Spleen (tissue), 11 donors: ENCODE data around the gene POLR3E. TPM values are rescaled to one million over a fixed set of nuclear protein-coding genes. Genes with fewer than 3 reads are reported as not detected.
A peak's percentile ranks its signal among the peaks of the same experiment; 100 is the strongest.

Experiments
- DNase-seq: peaks from one replicate; pipeline ENCODE4 v3.0.0-alpha.2; 2020
- H3K27ac ChIP-seq, 8 donors: fragments of 200-600 bp; sonication (generic) in 7 of 8; 1 replicate in 4 of 8; 2 replicates in 4 of 8; pipeline versions ENCODE4 v1.5.0 to v1.8.0; 2016 to 2021; ENCODE audit warnings: inconsistent platforms in 4 of 8, mild to moderate bottlenecking in 4 of 8, moderate library complexity in 1 of 8
- H3K27me3 ChIP-seq, 7 donors: fragments of 200-600 bp; sonication (generic) in 6 of 7; replicated peaks in 1 of 7; 1 replicate in 4 of 7; 2 replicates in 3 of 7; pipeline versions ENCODE4 v1.5.0 to v1.8.0; 2016 to 2021; ENCODE audit warnings: inconsistent platforms in 3 of 7, mild to moderate bottlenecking in 1 of 7
- H3K36me3 ChIP-seq, 6 donors: fragments of 200-600 bp; sonication (generic) in 5 of 6; 1 replicate in 4 of 6; 2 replicates in 2 of 6; pipeline versions ENCODE4 v1.5.0 to v1.8.0; 2016 to 2021; ENCODE audit warnings: inconsistent platforms in 2 of 6
- H3K4me1 ChIP-seq, 6 donors: fragments of 200-600 bp; sonication (generic) in 5 of 6; 1 replicate in 3 of 6; 2 replicates in 3 of 6; pipeline versions ENCODE4 v1.5.0 to v1.8.0; 2016 to 2021; ENCODE audit warnings: inconsistent platforms in 3 of 6
- H3K4me3 ChIP-seq, 8 donors: fragments of 200-600 bp; sonication (generic) in 7 of 8; 1 replicate in 4 of 8; 2 replicates in 4 of 8; pipeline versions ENCODE4 v1.5.0 to v1.8.0; 2016 to 2021; ENCODE audit warnings: inconsistent platforms in 4 of 8, mild to moderate bottlenecking in 4 of 8, moderate library complexity in 2 of 8
- H3K9me3 ChIP-seq, 8 donors: fragments of 200-600 bp; sonication (generic) in 7 of 8; 1 replicate in 4 of 8; 2 replicates in 4 of 8; pipeline versions ENCODE4 v1.5.0 to v1.8.0; 2016 to 2021; ENCODE audit warnings: inconsistent platforms in 4 of 8
- POLR2A ChIP-seq, 3 donors: fragments of 450-650 bp; IDR thresholded peaks; one replicate each; pipeline ENCODE4 v1.5.1; 2017; ENCODE audit warnings: antibody characterized with exemption in 3 of 3, mild to moderate bottlenecking in 1 of 3
- POLR2AphosphoS5 ChIP-seq, 3 donors: sonication (generic); formaldehyde crosslinking; IDR thresholded peaks; one replicate each; pipeline ENCODE4 v1.5.1; 2017; ENCODE audit warnings: antibody characterized with exemption in 3 of 3
- WGBS, 5 donors: extraction: QIAGEN DNeasy Blood & Tissue Kit in 3 of 5; methylation state at CpG; one replicate each; pipeline versions ENCODE4 v1.1.5 to v1.1.7; 2013 to 2018; 5-methylcytosine and 5-hydroxymethylcytosine counted together
- intact Hi-C: fragments of 100-400 bp; cut with DNase I; formaldehyde crosslinking; loops from one replicate; pipeline ENCODE4 v1.15.0; 2023; ENCODE audit warnings: low total_unique reads
- polyA plus RNA-seq, 3 donors: library from polyadenylated mRNA; stranded (reverse); fragments of 200-250 nt; gene quantifications; one replicate each; pipeline ENCODE4 v1.2.1, GENCODE V29; 2013
- total RNA-seq, 7 donors: library from RNA; depleted of rRNA in 3 of 7; stranded (reverse); fragments of >200 nt in 3 of 7; fragmentation: NEBNext Ultra II Directional in 4 of 7; extraction: Animal tissue kit (Norgen Biotek cat#: 25700) in 4 of 7; gene quantifications; one replicate each; pipeline versions ENCODE4 v1.1.0 to v1.2.1, GENCODE V29; 2016 to 2021
- TF ChIP-seq, protein P1 (sequence below), 11 experiments: fragments of 200-600 bp in 7 of 11; fragments of 450-650 bp in 4 of 11; sonication (generic) in 4 of 11; IDR thresholded peaks in 8 of 11; conservative IDR thresholded peaks in 3 of 11; 1 replicate in 7 of 11; 2 replicates in 4 of 11; pipeline versions ENCODE4 v1.4.0 to v1.8.0; 2016 to 2021; ENCODE audit warnings: antibody characterized with exemption in 11 of 11, inconsistent platforms in 4 of 11, mild to moderate bottlenecking in 1 of 11
- donor health status: healthy with polysubstance abuse.
- donor health status: DM: no; HTN: no; CAD: no; lungs with moderate emphysema.
- donor health status: DM: no; HTN: no; CAD: no.
- donor health status: Bipolar disorder and iron deficiency.
- donor health status: healthy.
- donor health status: DM: no; HTN: no; CAD: no.
- donor health status: DM: yes; HTN: yes; CAD: no.

POLR3E gene
- total and polyA plus RNA-seq, 10 donors = 17.3 to 58.0 (median 44.7) TPM

DNA sequence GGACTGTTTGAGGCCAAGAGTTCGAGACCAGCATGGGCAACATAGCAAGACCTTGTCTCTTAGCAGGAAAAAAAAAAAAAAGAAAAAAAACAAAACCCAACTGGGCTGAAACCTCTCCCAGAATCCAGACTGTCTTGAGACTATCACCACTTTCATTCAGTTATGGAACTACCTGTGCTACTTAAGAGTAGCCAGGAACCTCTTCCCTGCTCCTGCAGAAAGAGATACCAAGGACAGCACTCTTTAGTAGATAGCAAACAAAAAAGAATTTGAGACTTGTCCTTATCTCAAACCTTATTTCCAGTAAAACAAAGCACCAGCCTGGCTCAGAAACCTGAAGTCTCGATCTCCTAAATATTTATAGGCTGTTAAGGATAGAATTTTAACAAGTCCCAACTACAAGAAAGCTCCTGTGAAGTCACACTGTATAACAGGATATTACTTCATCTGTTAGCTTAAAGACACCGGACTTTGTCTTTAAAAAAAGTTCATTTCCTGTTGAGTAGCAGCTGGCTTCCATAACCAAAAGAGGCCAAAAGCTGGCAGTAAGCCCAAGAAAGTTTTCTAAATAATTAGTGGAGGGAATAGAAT, 72.1 kb downstream of the POLR3E start:
- peaks cover 0 to 14% (median 5%) of the 10 kb centered on the region in 6 donors for H3K36me3 ChIP-seq

GRCh38 chr16:22370038-22370820, 73.0 kb downstream of the POLR3E start:
- no peak for TF ChIP-seq POLR2A (IDR thresholded peaks at IDR 0.05)
- TF ChIP-seq, protein P1, sequence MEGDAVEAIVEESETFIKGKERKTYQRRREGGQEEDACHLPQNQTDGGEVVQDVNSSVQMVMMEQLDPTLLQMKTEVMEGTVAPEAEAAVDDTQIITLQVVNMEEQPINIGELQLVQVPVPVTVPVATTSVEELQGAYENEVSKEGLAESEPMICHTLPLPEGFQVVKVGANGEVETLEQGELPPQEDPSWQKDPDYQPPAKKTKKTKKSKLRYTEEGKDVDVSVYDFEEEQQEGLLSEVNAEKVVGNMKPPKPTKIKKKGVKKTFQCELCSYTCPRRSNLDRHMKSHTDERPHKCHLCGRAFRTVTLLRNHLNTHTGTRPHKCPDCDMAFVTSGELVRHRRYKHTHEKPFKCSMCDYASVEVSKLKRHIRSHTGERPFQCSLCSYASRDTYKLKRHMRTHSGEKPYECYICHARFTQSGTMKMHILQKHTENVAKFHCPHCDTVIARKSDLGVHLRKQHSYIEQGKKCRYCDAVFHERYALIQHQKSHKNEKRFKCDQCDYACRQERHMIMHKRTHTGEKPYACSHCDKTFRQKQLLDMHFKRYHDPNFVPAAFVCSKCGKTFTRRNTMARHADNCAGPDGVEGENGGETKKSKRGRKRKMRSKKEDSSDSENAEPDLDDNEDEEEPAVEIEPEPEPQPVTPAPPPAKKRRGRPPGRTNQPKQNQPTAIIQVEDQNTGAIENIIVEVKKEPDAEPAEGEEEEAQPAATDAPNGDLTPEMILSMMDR (IDR thresholded peaks at IDR 0.05 in 8 of 11, conservative IDR thresholded peaks at IDR 0.05 in 3 of 11) = no peak
- no peak for TF ChIP-seq POLR2AphosphoS5 (IDR thresholded peaks at IDR 0.05)
- peaks cover 18 to 92% (median 63%) of the 10 kb centered on the region in 6 donors for H3K4me1 ChIP-seq
- WGBS, 5 donors = 79 to 88% (median 80%) methylated on average over 2 of the region's 2 CpGs
- no peak overlapping the region for H3K4me3 ChIP-seq
- peaks cover 0 to 5% (median 0%) of the 10 kb centered on the region in 6 donors for H3K36me3 ChIP-seq
- no peaks in the 10 kb centered on the region for H3K27me3 ChIP-seq
- DNase-seq = no peak
- H3K9me3 ChIP-seq = no peaks in the 10 kb centered on the region
- H3K27ac ChIP-seq = peak overlapping the region in 7 of 8 donors; percentile 60 to 92 (median 88)
- intact Hi-C loops = no loop called here

More for the DNA sequence above, 72.1 kb downstream of the POLR3E start:
- TF ChIP-seq POLR2AphosphoS5 (IDR thresholded peaks at IDR 0.05) (no peak), POLR2A (IDR thresholded peaks at IDR 0.05) (no peak)
- TF ChIP-seq, protein P1 (IDR thresholded peaks at IDR 0.05 in 8 of 11, conservative IDR thresholded peaks at IDR 0.05 in 3 of 11) = no peak
- intact Hi-C loops = no loop called here
- Histone ChIP-seq H3K4me3 (no peak overlapping the region), H3K9me3 (no peaks in the 10 kb centered on the region), H3K27ac (peak overlapping the region in 7 of 8 donors; percentile 60 to 92 (median 88)), H3K27me3 (no peaks in the 10 kb centered on the region), H3K4me1 (peaks cover 18 to 97% (median 59%) of the 10 kb centered on the region in 6 donors)
- DNase-seq = no peak
- WGBS, 5 donors = 36 to 44% (median 37%) methylated on average over 3 of the region's 3 CpGs

- H3K9me3 ChIP-seq = no peaks in the 10 kb centered on the region
- intact Hi-C loops = no loop called here
- no peak for DNase-seq
- TF ChIP-seq POLR2AphosphoS5 (IDR thresholded peaks at IDR 0.05) = no peak
- no peak for TF ChIP-seq POLR2A (IDR thresholded peaks at IDR 0.05)
- TF ChIP-seq, protein P1 (IDR thresholded peaks at IDR 0.05 in 8 of 11, conservative IDR thresholded peaks at IDR 0.05 in 3 of 11) = no peak
- H3K27me3 ChIP-seq = no peaks in the 10 kb centered on the region
- H3K4me3 ChIP-seq = peak overlapping the region; percentile 65 to 85 (median 78)
- peaks cover 18 to 75% (median 60%) of the 10 kb centered on the region in 6 donors for H3K4me1 ChIP-seq
- peak overlapping the region; percentile 70 to 92 (median 88) for H3K27ac ChIP-seq
- WGBS, 5 donors = 47 to 64% (median 59%) methylated on average over 14 of the region's 14 CpGs
- peaks cover 0 to 4% (median 0%) of the 10 kb centered on the region in 6 donors for H3K36me3 ChIP-seq
Measured at GRCh38 chr16:22372882-22373661, 75.9 kb downstream of the POLR3E start.
